Measurements from ENCODE around the gene FBXL15. TPM values are rescaled to one million over a fixed set of nuclear protein-coding genes. Genes with fewer than 3 reads are reported as not detected.
A peak's percentile ranks its signal among the peaks of the same experiment; 100 is the strongest.

FBXL15 gene
- total and polyA plus RNA-seq, 2 donors (not counting 3 experiments of a cell fraction or from before 2014, with no cell fraction given), result 9.9 to 15.3 TPM

GRCh38 chr10:102421507-102421756, 796 bp downstream of the FBXL15 start:
- intact Hi-C loops (cut with micrococcal nuclease), result loop anchor here (1.0 to 5.0 kb wide), 4 partner anchors 29 to 226 kb away; partner anchors contain the start of genes ACTR1A and SUFU
- ChIA-PET POLR2A (no interaction called here), CTCF (interaction anchor here (0.7 to 6.5 kb wide), 18 partner anchors 8 to 252 kb away, joined by 3 to 74 read pairs (median 12); partner anchors contain the start of genes C10orf95, CUEDC2, ELOVL3 and NFKB2)
- DNase-seq (ENCODE audit: low read depth, low spot score) (peak; percentile 33), FAIRE-seq (no peak)
- H4K20me1 ChIP-seq (replicated peaks; ENCODE audit: control insufficient read depth, extremely low read depth, insufficient read depth, low read length), result no peaks in the 10 kb centered on the region
- TF ChIP-seq MYC (IDR thresholded peaks at IDR 0.05; ENCODE audit: low read depth, low read length) (no peak), MAX (IDR thresholded peaks at IDR 0.05; ENCODE audit: insufficient read depth, insufficient read length) (no peak), POLR2A (IDR thresholded peaks at IDR 0.05; ENCODE audit: low read depth, low read length) (no peak)
- peaks cover 3 to 7% of the 10 kb centered on the region in 2 experiments for H3K27me3 ChIP-seq (ENCODE audit: control insufficient read depth in 2 of 2, insufficient read depth in 2 of 2, low read length in 2 of 2)
- H3K9me3 ChIP-seq (replicated peaks; ENCODE audit: control insufficient read depth, insufficient read depth, low read length), result no peaks in the 10 kb centered on the region
- no peaks in the 10 kb centered on the region for H3K79me2 ChIP-seq (ENCODE audit: control insufficient read depth, insufficient read depth, low read length)
- no peaks in the 10 kb centered on the region for H3K9me1 ChIP-seq (replicated peaks; ENCODE audit: control insufficient read depth, extremely low read depth, insufficient read depth, low read length)
- peaks cover 0 to 9% of the 10 kb centered on the region in 2 experiments for H3K36me3 ChIP-seq (ENCODE audit: control insufficient read depth in 2 of 2, extremely low read depth in 1 of 2, insufficient read depth in 2 of 2, low read length in 2 of 2)
- H3K4me3 ChIP-seq (replicated peaks in 1 of 3; ENCODE audit: insufficient read depth in 1 of 3, low read depth in 1 of 3, low read length in 3 of 3), result peak overlapping the region; percentile 64 to 73 (median 70)
- dilution Hi-C loops (cut with MboI; ENCODE audit: extremely low pct_ligation_motif_present, low sequenced_read_pairs), result no loop called here
- H3K9ac ChIP-seq (replicated peaks; ENCODE audit: extremely low read depth, insufficient read depth, low read length), result peak overlapping the region; percentile 19
- BruUV-seq (replicated peaks), result TSS peak; percentile 44
- peak overlapping the region; percentile 67 for H3K4me2 ChIP-seq (ENCODE audit: insufficient read depth, low read length)
- H3K4me1 ChIP-seq (ENCODE audit: control insufficient read depth, extremely low read depth, insufficient read depth, low read length), result peaks cover 20% of the 10 kb centered on the region
- H2AFZ ChIP-seq (ENCODE audit: low read depth, low read length), result peak overlapping the region; percentile 60
- H3K27ac ChIP-seq (ENCODE audit: insufficient read depth, low read depth, low read length), result no peak overlapping the region

DNA sequence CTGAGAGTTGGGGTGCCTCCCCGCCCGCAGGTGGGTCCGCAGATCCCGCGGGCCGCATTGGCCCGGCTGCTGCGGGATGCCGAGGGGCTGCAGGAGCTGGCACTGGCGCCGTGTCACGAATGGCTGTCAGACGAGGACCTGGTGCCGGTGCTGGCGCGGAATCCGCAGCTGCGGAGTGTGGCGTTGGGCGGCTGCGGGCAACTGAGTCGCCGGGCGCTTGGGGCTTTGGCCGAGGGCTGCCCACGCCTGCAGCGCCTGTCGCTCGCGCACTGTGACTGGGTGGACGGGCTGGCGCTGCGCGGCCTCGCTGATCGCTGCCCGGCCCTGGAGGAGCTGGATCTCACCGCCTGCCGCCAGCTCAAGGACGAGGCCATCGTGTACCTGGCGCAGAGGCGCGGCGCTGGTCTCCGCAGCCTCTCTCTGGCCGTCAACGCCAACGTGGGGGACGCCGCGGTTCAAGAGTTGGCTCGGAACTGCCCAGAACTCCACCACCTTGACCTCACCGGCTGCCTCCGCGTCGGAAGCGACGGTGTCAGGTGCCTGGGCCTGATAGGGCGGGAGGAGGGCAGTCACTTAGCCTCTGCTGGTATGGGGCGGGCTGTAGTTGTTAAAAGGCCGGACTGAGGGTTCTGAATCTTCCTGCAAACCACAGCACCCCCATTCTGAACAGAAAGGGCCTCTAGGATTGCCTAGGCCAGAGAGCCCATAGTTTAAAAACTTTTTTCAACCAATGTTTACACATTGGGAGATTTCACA, 1.3 kb downstream of the FBXL15 start:
- BruUV-seq (replicated peaks), result no TSS peak
- TF ChIP-seq EZH2 (IDR thresholded peaks at IDR 0.05; ENCODE audit: borderline replicate concordance, low read depth, low read length, severe bottlenecking) (no peak), MYC (IDR thresholded peaks at IDR 0.05; ENCODE audit: low read depth, low read length) (no peak), POLR2AphosphoS5 (IDR thresholded peaks at IDR 0.05; ENCODE audit: insufficient read depth, low read depth, low read length) (no peak), GATA2 (IDR thresholded peaks at IDR 0.05; ENCODE audit: insufficient read depth, insufficient read length, low read depth, low read length) (no peak), POLR2A (IDR thresholded peaks at IDR 0.05; ENCODE audit: low read depth, low read length) (no peak), FOS (IDR thresholded peaks at IDR 0.05; ENCODE audit: borderline replicate concordance, insufficient read depth, low read length) (no peak), JUN (IDR thresholded peaks at IDR 0.05; ENCODE audit: borderline replicate concordance, insufficient read depth, insufficient read length, low read depth) (no peak), MAX (IDR thresholded peaks at IDR 0.05; ENCODE audit: insufficient read depth, insufficient read length) (no peak)
- TF ChIP-seq, protein P1, sequence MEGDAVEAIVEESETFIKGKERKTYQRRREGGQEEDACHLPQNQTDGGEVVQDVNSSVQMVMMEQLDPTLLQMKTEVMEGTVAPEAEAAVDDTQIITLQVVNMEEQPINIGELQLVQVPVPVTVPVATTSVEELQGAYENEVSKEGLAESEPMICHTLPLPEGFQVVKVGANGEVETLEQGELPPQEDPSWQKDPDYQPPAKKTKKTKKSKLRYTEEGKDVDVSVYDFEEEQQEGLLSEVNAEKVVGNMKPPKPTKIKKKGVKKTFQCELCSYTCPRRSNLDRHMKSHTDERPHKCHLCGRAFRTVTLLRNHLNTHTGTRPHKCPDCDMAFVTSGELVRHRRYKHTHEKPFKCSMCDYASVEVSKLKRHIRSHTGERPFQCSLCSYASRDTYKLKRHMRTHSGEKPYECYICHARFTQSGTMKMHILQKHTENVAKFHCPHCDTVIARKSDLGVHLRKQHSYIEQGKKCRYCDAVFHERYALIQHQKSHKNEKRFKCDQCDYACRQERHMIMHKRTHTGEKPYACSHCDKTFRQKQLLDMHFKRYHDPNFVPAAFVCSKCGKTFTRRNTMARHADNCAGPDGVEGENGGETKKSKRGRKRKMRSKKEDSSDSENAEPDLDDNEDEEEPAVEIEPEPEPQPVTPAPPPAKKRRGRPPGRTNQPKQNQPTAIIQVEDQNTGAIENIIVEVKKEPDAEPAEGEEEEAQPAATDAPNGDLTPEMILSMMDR (IDR thresholded peaks at IDR 0.05; ENCODE audit: extremely low read depth in 1 of 2, insufficient read depth in 1 of 2, low read depth in 1 of 2, low read length in 2 of 2), result no peak
- no peaks in the 10 kb centered on the region for H3K9me3 ChIP-seq (replicated peaks; ENCODE audit: control insufficient read depth, insufficient read depth, low read length)

More for the DNA sequence above, 1.3 kb downstream of the FBXL15 start:
- dilution Hi-C loops (cut with MboI; ENCODE audit: extremely low pct_ligation_motif_present, low sequenced_read_pairs) (no loop called here), intact Hi-C loops (cut with micrococcal nuclease) (loop anchor here (1.0 to 5.0 kb wide), 9 partner anchors 10 to 253 kb away; partner anchors contain the start of genes ACTR1A, CUEDC2 and SUFU)
- Histone ChIP-seq H3K27ac (ENCODE audit: insufficient read depth, low read depth, low read length) (no peak overlapping the region), H3K9me1 (replicated peaks; ENCODE audit: control insufficient read depth, extremely low read depth, insufficient read depth, low read length) (no peaks in the 10 kb centered on the region), H2AFZ (ENCODE audit: low read depth, low read length) (peak overlapping the region; percentile 60), H3K36me3 (ENCODE audit: control insufficient read depth in 2 of 2, extremely low read depth in 1 of 2, insufficient read depth in 2 of 2, low read length in 2 of 2) (peaks cover 0 to 9% of the 10 kb centered on the region in 2 experiments), H4K20me1 (replicated peaks; ENCODE audit: control insufficient read depth, extremely low read depth, insufficient read depth, low read length) (no peaks in the 10 kb centered on the region), H3K79me2 (ENCODE audit: control insufficient read depth, insufficient read depth, low read length) (no peaks in the 10 kb centered on the region), H3K4me1 (ENCODE audit: control insufficient read depth, extremely low read depth, insufficient read depth, low read length) (peaks cover 20% of the 10 kb centered on the region), H3K4me3 (replicated peaks in 1 of 3; ENCODE audit: insufficient read depth in 1 of 3, low read depth in 1 of 3, low read length in 3 of 3) (peak overlapping the region; percentile 64 to 73 (median 70)), H3K9ac (replicated peaks; ENCODE audit: extremely low read depth, insufficient read depth, low read length) (peak overlapping the region; percentile 19), H3K27me3 (ENCODE audit: control insufficient read depth in 2 of 2, insufficient read depth in 2 of 2, low read length in 2 of 2) (peaks cover 3 to 7% of the 10 kb centered on the region in 2 experiments), H3K4me2 (ENCODE audit: insufficient read depth, low read length) (peak overlapping the region; percentile 67)
- ChIA-PET POLR2A (interaction anchor here (0.6 to 0.7 kb wide), 2 partner anchors 251 to 252 kb away, joined by 3 to 4 read pairs; no protein-coding TSS in a partner anchor), CTCF (interaction anchor here (0.7 to 6.5 kb wide), 22 partner anchors 8 to 252 kb away, joined by 3 to 74 read pairs (median 6); partner anchors contain the start of genes C10orf95, CUEDC2, ELOVL3 and NFKB2)
- peak; percentile 21 for DNase-seq (ENCODE audit: low read depth, low spot score)
- no peak for FAIRE-seq
